Large intestine (tissue), 3 donors: Measurements from ENCODE around the gene CBARP. TPM values are rescaled to one million over a fixed set of nuclear protein-coding genes. Genes with fewer than 3 reads are reported as not detected.

ENCODE experiments used
- DNase-seq, 2 donors: peaks; one replicate each; pipeline versions ENCODE4 v3.0.0 to v3.0.0-alpha.2; 2013
- H3K27ac ChIP-seq: one replicate; pipeline ENCODE4 v1.5.1; 2013; ENCODE audit warnings: low read length
- H3K27me3 ChIP-seq: 2 replicates; pipeline ENCODE4 v1.6.1; 2013; ENCODE audit warnings: low read length; ENCODE audit not compliant: control insufficient read depth, insufficient read depth
- H3K36me3 ChIP-seq: 2 replicates; pipeline ENCODE4 v1.6.1; 2013; ENCODE audit warnings: low read length; ENCODE audit not compliant: control insufficient read depth, insufficient read depth
- H3K4me1 ChIP-seq: one replicate; pipeline ENCODE4 v1.6.1; 2013; ENCODE audit warnings: low read length; ENCODE audit not compliant: control insufficient read depth, insufficient read depth
- H3K4me3 ChIP-seq: one replicate; pipeline ENCODE4 v1.5.1; 2013; ENCODE audit warnings: low read length
- H3K9me3 ChIP-seq: one replicate; pipeline ENCODE4 v1.6.1; 2013; ENCODE audit warnings: mild to moderate bottlenecking, low read depth, low read length, moderate library complexity; ENCODE audit not compliant: control insufficient read depth
- WGBS: methylation state at CpG from one replicate; pipeline ENCODE4 v1.1.5; 2013; ENCODE audit warnings: low lambda C conversion rate; ENCODE audit not compliant: insufficient coverage; 5-methylcytosine and 5-hydroxymethylcytosine counted together
- polyA plus RNA-seq: library from polyadenylated mRNA; unstranded; fragments of 120-200 nt; gene quantifications from one replicate; pipeline ENCODE4 v1.2.1, GENCODE V29; 2013

CBARP gene
- polyA plus RNA-seq, 1 donor = 2.0 TPM

DNA sequence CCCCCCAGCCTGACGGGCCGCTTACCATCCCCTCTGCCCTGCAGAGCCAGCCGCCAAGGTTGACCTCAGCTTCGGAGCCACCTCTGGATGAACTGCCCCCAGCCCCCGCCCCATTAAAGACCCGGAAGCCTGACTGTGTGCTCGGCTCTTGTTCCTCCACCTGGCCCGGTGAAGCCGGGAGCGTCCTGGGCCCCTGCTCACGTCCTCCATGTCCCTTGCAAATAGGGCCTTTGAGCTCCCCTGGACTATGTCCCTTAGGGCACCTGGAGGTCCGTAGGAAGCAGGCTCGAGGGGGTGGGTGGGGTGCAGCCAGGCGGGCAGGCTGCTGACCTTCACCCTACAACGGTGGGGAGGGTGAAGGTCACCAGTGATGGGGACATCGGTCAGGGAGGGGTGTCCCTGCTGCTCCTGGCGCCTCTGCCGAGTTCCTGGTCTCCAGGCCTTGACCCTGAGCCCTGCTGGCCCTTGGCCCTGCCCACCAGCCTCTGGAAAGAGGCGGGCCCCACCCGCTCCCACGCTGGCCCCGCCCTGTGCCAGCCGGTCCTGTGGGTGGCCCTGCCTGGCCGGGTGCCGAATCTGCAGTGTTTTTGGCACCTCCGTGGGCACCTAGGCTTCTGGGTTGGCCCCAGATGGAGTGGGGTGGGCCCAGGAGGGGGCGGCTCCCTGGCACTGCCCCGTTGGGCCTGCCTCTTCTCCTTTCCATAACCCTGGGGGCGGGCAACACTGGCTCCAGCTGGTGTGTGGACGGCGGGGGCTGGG, 7.1 kb upstream of the CBARP start:
- no peaks in the 10 kb centered on the region for H3K27me3 ChIP-seq
- H3K9me3 ChIP-seq = no peaks in the 10 kb centered on the region
- peaks cover 3% of the 10 kb centered on the region for H3K36me3 ChIP-seq
- DNase-seq = peak; percentile 80 to 92
- no CpG with 5 or more reads among the region's 31 CpGs for WGBS
- H3K4me1 ChIP-seq = peaks cover 61% of the 10 kb centered on the region
- H3K4me3 ChIP-seq = peak overlapping the region; percentile 31
- H3K27ac ChIP-seq = peak overlapping the region; percentile 98

DNA sequence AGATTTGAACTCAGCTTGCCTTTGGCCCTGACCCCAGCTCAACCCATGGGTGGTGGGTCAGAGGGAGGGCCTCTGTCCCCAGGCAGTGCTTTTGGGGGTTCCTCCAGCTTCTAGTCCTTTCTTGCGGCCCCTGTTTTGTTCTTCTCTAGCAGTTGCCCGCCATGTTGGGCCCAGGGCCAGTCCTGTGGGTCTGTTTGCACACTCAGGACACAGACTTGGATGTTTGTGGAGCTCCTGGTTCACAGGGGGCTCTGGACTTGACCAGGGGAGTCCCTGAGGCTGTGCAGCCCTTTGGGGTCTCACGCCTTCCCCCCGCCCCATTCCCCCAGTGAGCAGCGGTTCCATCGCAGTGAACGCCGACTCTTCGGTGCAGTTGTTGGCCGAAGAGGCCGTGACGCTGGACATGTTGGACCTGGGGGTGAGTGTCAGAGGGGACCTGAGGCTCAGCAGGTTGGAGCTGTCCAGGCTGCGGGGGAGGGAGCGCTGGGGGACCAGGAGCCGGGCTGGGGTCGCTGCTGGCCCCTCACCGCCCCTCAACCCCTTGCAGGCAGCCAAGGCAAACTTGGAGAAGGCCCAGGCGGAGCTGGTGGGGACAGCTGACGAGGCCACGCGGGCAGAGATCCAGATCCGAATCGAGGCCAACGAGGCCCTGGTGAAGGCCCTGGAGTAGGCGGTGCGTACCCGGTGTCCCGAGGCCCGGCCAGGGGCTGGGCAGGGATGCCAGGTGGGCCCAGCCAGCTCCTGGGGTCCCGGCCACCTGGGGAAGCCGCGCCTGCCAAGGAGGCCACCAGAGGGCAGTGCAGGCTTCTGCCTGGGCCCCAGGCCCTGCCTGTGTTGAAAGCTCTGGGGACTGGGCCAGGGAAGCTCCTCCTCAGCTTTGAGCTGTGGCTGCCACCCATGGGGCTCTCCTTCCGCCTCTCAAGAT, 6.2 kb upstream of the CBARP start:
- no CpG with 5 or more reads among the region's 33 CpGs for WGBS
- no peaks in the 10 kb centered on the region for H3K27me3 ChIP-seq
- peak overlapping the region; percentile 98 for H3K27ac ChIP-seq
- peak; percentile 84 to 85 for DNase-seq
- H3K4me3 ChIP-seq = peak overlapping the region; percentile 31
- no peaks in the 10 kb centered on the region for H3K9me3 ChIP-seq
- peaks cover 3% of the 10 kb centered on the region for H3K36me3 ChIP-seq
- peaks cover 67% of the 10 kb centered on the region for H3K4me1 ChIP-seq

DNA sequence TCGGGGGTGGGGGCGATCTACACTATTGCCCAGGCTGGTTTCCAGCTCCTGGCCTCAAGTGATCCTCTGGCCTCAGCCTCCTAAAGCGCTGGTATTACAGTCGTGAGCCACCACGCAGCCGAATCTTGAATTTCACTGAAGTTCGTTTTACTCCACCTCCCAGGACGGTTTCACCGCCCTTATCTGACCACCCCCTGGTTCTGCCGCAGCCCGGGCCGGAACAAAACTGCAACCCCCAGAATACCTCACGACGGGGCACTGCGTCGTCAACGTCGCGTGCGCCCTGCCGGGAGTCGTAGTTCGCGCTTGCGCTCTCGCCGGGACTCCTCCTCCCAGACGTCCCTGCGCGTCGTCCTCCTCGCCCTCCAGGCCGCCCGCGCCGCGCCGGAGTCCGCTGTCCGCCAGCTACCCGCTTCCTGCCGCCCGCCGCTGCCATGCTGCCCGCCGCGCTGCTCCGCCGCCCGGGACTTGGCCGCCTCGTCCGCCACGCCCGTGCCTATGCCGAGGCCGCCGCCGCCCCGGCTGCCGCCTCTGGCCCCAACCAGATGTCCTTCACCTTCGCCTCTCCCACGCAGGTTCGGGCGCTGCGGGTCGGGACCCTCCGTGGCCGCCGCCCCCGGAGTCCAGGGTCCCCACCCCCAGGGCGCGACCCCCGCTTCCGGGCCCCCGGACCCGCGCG, 3.8 kb upstream of the CBARP start, which contains the start of gene ATP5F1D:
Gene ATP5F1D (plus strand): TSS at position 335 of the 679 bp plus-strand sequence. CDS start 100 bp downstream, at position 435.
- Histone ChIP-seq H3K27ac (peak within 1 kb of the TSS; percentile 30), H3K36me3 (peaks cover 3% of the 10 kb centered on the region), H3K9me3 (peaks cover 5% of the 10 kb centered on the region), H3K4me3 (peak within 1 kb of the TSS; percentile 87), H3K27me3 (peaks cover 12% of the 10 kb centered on the region), H3K4me1 (peaks cover 67% of the 10 kb centered on the region)
- WGBS = no CpG with 5 or more reads among the region's 79 CpGs
- DNase-seq = peak; percentile 95 to 96

DNA sequence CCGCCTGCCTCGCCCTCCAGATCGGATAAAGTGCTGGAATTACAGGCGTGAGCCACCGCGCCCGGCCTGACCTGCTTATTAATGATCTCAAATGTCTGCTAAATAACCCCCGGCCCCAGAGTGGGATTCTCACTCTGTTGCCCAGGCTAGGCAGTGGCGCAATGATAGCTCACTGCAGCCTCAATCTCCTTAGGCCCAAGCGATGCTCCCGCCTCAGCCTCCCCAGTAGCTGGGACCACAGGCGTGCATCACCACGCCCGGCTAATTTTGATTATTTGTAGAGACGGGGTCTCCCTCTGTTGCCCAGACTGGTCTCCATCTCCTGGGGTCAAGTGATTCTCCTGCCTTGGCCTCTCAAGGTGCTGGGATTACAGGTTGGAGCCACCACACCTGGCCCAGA, 3.1 kb upstream of the CBARP start:
- H3K4me3 ChIP-seq = peak overlapping the region; percentile 36

GRCh38 chr19:1239796-1240737, 2.3 kb upstream of the CBARP start:
- peak; percentile 90 to 91 for DNase-seq
- Histone ChIP-seq H3K36me3 (peaks cover 3% of the 10 kb centered on the region), H3K4me3 (peak overlapping the region; percentile 36), H3K4me1 (peaks cover 52% of the 10 kb centered on the region), H3K9me3 (peaks cover 8% of the 10 kb centered on the region), H3K27ac (peak overlapping the region; percentile 63), H3K27me3 (peaks cover 23% of the 10 kb centered on the region)
- WGBS = 0% methylated on average over 8 of the region's 84 CpGs

More for the DNA sequence above, 3.1 kb upstream of the CBARP start:
- H3K36me3 ChIP-seq = peaks cover 3% of the 10 kb centered on the region
- no peak for DNase-seq
- no peak overlapping the region for H3K27ac ChIP-seq
- peaks cover 18% of the 10 kb centered on the region for H3K27me3 ChIP-seq
- WGBS = no CpG with 5 or more reads among the region's 15 CpGs
- peaks cover 61% of the 10 kb centered on the region for H3K4me1 ChIP-seq
- H3K9me3 ChIP-seq = peaks cover 8% of the 10 kb centered on the region

DNA sequence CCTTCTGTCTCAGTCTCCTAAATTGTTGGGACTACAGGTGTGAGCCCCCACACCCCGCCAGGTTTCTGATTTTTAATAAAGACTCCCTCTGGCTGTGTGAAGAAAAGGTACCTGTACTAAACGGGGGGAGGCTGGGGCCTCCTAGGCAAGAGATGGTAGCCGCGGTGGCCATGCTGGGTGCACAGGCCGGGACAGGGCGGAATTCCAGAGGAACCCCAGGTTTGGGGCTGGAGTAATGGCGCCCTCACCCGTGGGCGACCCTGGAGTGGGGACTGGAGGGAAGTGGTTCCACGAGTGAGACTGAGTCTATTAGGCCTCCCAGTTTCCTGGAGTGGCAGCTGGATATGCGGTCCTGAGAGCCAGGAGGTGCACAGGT, 1.6 kb upstream of the CBARP start:
- WGBS = no CpG with 5 or more reads among the region's 11 CpGs
- peak overlapping the region; percentile 63 for H3K27ac ChIP-seq
- DNase-seq = no peak
- H3K27me3 ChIP-seq = peaks cover 23% of the 10 kb centered on the region
- peaks cover 45% of the 10 kb centered on the region for H3K4me1 ChIP-seq
- H3K36me3 ChIP-seq = peaks cover 3% of the 10 kb centered on the region
- H3K9me3 ChIP-seq = peaks cover 13% of the 10 kb centered on the region
- no peak overlapping the region for H3K4me3 ChIP-seq

DNA sequence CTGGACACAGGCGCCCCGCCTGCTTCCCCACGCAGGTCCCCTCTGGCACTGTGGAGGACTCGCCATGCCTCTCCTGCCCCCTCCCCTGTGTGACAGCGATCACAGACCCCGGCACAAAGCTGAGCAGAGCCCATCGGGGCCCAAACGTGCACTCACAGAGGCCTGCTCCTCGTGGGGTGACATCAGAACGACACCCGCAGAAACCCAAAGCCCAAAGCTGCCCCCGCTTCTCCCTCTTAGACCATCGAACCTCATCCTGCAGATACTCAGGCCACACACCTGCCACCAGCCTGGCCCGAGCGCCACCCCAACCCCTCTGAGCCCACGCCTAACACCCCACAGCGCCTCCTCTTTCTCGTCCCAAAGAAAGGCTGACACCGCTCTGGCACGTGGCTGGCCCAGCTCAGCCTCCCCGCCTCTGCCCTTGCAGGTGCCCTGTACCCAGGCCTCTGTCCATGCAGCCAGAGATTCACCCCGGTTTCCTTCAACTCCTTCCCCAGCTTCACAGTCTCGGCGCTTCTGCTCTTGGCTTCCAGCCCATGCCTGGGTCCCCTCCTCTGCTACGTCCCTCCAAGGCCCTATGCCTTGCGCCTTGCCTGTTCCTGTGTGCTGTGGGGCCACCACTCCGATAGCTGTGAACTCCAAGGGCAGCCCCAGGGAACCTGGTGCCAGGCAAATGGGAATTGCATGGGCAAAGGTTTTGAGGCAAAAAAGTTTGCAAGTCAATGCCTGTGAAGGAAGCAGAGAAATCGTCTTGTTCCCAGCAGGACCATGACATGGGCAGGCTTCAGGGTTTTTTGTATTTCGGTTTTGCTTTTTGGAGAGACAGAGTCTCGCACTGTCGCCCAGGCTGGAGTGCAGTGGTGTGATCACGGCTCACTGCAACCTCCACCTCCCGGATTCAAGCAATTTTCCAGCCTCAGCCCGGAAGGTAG, 831 bp upstream of the CBARP start:
- peak overlapping the region; percentile 42 for H3K4me3 ChIP-seq
- H3K27ac ChIP-seq = peak overlapping the region; percentile 31
- H3K9me3 ChIP-seq = peaks cover 13% of the 10 kb centered on the region
- no peaks in the 10 kb centered on the region for H3K36me3 ChIP-seq
- no peak for DNase-seq
- peaks cover 38% of the 10 kb centered on the region for H3K4me1 ChIP-seq
- peaks cover 23% of the 10 kb centered on the region for H3K27me3 ChIP-seq
- no CpG with 5 or more reads among the region's 34 CpGs for WGBS

DNA sequence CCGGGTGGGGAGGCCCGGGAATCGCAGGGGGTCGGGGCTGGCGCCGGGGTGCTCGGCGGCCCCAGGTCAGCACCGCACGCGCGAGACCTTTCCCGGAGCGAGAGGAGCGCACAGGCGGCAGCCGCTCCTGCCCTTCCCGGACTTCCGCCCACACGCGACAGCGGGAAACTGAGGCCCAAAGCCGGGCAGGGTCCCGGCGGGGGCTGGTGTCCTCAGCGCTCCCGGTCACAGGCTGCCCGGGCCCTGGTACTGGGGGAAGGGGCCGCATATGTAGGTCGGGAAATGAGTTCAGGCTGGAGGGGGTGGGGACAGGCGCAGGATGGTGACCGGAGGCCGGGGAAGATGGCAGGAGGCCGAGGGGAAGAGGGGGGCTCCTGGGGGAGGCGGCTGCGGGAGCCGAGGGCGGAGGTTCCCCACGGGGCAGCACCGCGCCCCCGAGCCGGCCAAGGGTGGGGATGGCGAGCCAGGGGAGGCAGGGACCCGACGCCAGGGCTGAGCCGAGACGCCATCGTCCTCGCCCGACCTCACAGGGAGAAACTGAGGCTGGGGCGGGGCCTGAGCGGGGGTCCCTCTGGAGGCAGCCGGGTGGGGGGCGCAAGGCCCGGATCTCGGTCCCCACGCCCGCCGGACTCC, 662 bp downstream of the CBARP start:
- Histone ChIP-seq H3K27me3 (peaks cover 23% of the 10 kb centered on the region), H3K27ac (no peak overlapping the region), H3K9me3 (peaks cover 13% of the 10 kb centered on the region), H3K4me1 (peaks cover 39% of the 10 kb centered on the region), H3K36me3 (no peaks in the 10 kb centered on the region), H3K4me3 (peak overlapping the region; percentile 53)
- peak in 1 of 2 donors; percentile 44 for DNase-seq
- WGBS = no CpG with 5 or more reads among the region's 60 CpGs
